GM19372 (cell line): ENCODE measurements around the gene DPH2.

ENCODE experiments used
- ATAC-seq: cut with Tn5 transposase; IDR thresholded peaks from one replicate; pipeline ENCODE4 v1.9.1; 2021; ENCODE audit warnings: mild to moderate bottlenecking, low read depth, moderate library complexity; ENCODE audit not compliant: unreplicated experiment

DPH2 gene

DNA sequence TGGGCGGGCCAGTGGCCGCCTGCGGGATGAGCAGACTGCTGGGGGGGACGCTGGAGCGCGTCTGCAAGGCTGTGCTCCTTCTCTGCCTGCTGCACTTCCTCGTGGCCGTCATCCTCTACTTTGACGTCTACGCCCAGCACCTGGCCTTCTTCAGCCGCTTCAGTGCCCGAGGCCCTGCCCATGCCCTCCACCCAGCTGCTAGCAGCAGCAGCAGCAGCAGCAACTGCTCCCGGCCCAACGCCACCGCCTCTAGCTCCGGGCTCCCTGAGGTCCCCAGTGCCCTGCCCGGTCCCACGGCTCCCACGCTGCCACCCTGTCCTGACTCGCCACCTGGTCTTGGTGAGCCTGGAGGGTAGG is 11.3 kb downstream of the DPH2 start:
- no peak for ATAC-seq

DNA sequence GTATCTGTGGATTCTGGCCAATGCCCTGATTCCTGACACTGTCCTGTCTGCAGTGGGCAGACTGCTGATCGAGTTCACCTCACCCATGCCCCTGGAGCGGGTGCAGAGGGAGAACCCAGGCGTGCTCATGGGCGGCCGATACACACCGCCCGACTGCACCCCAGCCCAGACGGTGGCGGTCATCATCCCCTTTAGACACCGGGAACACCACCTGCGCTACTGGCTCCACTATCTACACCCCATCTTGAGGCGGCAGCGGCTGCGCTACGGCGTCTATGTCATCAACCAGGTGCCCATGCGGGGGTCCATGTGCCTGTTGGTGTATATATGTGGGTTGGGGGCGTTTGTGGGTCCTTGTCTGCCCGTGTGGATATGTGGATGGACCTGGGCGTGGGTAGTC is 11.8 kb downstream of the DPH2 start:
- ATAC-seq = no peak

DNA sequence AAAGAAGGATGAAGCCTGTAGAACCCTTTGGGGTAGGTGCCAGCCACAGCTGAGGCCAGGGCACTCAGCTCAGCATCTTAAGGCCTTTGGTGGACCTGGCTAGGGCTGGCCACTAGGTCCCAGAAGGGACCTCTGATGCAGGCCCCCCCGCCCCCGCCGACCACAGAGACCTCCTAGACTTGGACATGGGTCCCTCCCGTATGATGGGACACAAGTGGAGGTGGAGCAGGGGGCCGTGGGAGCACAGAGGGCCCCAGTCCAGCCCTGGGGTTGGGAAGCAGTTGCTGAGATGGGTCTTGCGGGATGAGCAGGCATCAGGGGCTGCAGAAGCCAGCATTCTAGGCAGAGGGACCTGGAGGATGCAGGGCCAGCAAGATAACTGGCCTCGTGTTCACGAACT is 12.4 kb downstream of the DPH2 start:
- no peak for ATAC-seq

DNA sequence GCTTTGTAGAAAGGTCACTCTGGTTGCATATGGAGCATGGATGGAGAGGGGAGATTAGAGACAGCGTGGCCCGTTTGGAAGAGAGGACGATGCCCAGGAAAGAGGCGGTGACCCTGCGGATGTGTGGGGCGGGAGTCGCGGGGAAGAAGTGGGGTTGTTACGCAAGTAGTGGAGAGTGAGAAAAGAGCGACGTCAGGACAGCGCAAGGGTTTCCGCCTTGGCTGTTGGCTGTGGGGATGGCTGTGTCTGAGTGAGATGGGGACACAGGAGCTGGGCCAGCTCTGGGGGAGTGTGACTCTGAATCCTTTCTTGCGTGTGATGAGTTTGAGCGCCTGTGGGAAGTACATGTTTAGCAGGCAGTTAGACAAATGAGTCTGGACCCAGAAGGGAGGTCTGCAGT is 13.0 kb downstream of the DPH2 start:
- ATAC-seq = no peak

DNA sequence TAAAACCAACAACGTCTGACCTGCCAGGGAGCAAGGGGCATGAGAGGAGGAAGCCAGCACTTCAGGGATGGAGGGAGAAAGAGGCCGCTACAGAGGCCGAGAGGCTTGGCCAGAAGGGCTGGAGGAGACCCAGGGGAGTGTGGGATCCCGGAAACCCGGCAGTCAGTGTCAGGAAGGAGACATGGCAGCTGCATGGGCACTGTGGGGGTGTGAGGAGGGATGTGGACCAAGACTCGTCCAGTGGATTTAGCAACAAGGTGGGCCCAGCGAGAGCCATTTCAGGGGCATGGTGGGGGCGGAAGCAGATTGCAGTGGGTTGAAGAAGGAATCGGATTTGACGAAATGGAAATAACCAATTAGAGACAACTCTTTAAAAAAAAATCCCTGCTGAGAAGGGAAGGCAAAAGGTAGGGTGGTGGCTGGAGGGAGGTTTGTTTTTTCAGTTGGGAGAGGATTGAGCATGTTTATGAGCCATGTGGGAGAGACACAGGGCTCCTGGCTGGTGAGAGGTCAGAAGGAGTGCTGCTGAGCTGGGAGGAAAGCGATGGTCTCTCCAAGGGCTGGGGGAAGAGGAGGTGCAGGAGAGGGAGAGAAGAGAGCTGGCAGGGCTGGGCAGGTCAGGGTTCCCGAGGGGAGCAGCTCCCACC is 13.6 kb downstream of the DPH2 start:
- no peak for ATAC-seq

DNA sequence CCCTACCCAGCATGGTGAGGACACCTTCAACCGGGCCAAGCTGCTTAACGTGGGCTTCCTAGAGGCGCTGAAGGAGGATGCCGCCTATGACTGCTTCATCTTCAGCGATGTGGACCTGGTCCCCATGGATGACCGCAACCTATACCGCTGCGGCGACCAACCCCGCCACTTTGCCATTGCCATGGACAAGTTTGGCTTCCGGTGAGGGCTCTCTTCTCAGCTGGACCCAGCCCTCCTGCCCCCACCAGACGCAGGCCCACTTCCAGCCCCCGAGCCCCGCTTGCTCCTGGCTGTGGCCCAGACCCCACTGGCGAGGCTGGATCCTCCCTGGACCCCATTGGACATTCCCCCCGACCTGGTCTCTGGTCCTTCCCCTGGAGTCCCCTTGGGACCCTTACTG is 15.0 kb downstream of the DPH2 start:
- ATAC-seq = no peak

DNA sequence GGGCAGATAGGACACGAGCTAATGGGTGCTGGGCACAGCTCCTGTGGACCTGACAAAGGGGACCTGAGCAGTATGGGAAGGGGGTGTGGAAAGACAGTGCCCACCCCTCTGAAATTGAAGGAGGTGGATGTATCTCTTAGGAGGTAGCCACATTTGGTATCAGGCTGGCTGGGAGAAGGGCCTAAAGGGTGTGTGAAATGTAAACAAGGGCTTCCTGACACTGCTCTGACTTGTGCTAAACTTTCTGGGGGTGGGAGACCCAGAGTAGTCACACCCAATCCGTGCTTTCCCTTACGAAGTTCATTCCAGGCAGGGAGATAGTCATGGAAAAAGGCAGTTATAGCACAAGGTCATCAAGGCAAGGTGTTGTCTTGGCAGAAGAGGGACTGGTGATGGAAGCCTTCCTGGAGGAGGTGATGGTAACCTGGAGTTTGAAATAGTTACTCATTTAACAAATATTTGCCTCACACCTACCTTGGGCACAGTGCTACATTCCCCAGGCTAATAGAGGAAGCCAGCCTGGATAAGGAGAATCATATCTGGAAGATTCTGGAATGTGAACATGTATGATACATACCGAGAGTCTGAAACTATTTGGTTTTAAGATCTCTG is 16.3 kb downstream of the DPH2 start:
- no peak for ATAC-seq

DNA sequence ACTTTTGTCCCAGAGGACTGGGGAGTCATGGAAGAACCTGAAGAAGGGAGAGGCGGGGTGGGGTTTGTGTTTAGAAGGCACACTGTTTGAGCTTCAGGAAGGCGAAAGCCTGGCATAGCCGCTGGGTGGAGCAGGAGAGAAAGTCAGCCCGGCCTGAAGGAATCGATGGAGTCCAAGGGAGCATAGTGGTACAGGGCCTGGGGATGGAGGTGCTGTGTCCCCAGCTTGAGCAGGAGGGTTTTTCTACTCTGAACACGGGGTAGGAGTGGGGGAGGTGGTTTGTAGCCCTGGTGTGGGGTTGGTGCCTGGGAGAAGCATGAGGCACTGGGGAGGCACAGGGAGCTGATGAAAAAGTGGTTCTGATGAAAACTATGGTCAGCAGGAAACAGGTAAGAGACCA is 16.9 kb downstream of the DPH2 start:
- no peak for ATAC-seq

DNA sequence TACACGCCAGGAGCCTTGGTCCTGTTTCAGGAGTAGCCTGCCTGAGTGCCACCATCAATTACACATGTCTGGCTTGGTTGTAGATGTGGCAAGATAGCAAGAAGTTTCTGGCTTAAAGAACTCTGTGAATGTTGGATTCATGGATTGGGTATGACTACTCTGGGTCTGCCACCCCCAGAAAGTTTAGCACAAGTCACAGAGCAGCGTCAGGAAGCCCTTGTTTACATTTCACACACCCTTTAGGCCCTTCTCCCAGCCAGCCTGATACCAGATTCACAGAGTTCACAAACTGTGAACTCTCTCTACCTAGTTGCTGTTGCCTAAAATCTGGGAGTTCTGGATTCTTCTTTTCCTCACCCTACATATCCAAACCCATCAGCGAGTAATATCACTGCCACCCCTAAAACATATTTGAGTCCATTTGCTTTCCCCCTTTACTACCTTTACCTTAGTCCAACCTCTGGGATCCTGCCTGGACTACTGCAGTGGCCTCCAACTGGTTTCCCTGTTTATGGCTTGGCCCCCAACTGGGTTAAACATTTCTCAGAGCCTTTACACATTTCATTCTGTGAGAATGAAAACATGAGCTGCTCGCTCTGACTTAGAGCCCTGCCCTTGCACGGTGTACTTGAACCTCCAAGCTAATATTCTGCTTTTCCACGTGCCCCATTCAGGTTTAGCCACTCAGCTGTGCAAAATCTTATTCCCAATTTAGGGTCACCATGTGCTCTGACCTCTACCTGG is 17.5 kb downstream of the DPH2 start:
- no peak for ATAC-seq

DNA sequence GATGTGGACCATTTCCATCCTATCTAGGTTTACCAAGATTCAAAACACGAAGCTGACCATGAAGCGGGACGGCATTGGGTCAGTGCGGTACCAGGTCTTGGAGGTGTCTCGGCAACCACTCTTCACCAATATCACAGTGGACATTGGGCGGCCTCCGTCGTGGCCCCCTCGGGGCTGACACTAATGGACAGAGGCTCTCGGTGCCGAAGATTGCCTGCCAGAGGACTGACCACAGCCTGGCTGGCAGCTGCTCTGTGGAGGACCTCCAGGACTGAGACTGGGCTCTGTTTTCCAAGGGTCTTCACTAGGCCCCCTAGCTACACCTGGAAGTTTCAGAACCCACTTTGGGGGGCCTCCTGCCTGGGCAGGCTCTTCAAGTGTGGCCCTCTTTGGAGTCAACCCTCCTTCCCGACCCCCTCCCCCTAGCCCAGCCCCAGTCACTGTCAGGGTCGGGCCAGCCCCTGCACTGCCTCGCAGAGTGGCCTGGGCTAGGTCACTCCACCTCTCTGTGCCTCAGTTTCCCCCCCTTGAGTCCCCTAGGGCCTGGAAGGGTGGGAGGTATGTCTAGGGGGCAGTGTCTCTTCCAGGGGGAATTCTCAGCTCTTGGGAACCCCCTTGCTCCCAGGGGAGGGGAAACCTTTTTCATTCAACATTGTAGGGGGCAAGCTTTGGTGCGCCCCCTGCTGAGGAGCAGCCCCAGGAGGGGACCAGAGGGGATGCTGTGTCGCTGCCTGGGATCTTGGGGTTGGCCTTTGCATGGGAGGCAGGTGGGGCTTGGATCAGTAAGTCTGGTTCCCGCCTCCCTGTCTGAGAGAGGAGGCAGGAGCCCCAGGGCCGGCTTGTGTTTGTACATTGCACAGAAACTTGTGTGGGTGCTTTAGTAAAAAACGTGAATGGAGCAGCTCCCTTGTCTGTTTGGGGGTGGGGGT is 20.7 kb downstream of the DPH2 start:
- ATAC-seq = no peak

DNA sequence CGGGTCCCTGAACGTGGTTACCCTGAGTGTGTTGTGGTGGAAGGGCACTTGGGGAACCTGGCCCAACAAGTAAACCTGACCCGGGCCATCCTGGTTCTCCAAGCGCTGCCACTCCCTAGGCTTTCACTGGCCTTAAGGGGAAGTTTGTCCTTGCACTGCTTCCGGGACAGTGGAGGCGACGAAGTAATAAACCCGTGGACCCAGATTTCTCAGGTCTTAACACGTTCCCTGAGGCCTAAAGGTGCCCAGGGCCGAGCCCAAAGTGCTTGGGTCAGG is 21.3 kb downstream of the DPH2 start:
- ATAC-seq = no peak

DNA sequence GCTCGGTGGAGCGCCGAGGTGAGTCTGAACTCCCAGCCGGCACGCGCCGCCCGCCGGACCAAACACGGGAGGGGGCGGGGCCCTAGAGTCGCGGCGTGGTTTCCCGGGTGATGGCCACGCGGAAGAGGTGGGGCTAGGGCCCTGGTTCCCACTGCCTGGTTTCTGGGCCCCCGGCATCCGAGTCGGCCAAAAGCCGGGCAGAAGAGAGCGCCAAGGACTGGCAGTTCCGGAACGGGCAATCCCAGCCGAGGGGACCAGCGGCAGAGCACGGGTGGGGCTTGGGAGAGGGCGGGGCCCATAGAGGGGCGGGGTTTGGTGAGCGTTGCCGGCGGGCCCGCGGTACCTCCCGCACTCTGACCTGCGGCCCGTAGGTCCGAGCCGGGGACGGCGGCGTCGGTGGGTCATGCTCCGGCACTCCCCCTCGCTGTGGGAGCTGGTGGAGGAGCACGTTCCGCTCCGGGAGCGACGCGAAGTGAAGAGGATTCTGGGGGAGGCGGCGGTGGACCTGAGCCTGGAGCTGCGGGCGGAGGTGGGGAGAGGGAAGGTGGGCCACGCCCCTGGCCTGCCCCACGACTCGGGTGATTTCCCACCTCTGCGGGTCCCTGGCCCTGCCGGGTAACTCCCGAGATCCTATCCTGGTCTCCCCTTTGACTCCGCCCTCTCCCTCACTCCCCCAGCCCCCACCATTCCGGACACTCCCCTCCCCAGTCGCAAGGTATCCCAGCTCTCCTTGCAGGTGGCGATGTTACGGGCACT is 21.8 kb downstream of the DPH2 start, which contains the start of gene CCDC24:
TSS of gene CCDC24 (plus strand) at position 124 of the 756 bp plus-strand sequence. CDS start at position 404, 280 bp downstream.
- ATAC-seq = peak; percentile 77

DNA sequence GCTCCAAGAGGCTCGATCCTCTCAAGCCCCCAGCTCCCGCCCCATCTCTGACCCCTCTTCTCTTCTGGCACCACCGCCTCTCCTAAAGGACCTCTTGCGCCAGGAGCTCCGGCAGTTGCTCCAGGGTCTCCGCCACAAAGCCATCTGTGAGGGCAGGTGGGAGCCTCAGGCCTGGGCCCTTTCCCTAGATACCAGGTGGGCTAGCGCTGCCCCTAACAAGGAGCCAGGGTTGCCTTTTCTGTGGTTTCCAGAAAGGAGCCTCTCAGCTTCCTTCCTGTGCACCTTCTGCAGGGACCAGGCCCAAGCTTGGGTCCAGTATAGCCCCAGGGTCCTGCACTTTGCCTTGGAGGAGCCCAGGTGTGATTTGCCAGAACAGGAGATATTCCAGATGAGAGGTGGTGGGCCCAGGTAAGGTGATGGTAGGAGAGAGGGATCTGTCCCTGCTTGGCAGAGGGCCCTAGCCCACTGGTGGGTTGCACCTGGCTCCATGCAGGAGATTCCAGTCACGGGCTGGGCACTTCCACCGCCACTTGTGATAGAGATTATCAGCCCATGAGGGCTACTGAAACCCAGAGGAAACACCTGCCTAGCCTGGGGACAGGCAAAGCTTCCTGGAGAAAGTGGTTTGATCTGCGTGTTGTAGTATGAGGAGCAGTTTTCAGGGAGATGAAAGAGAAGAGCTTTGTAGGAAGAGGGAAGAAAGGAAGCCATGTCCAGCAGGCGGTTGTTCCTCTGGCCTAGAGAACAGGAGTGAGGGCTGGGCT is 22.6 kb downstream of the DPH2 start:
- no peak for ATAC-seq

DNA sequence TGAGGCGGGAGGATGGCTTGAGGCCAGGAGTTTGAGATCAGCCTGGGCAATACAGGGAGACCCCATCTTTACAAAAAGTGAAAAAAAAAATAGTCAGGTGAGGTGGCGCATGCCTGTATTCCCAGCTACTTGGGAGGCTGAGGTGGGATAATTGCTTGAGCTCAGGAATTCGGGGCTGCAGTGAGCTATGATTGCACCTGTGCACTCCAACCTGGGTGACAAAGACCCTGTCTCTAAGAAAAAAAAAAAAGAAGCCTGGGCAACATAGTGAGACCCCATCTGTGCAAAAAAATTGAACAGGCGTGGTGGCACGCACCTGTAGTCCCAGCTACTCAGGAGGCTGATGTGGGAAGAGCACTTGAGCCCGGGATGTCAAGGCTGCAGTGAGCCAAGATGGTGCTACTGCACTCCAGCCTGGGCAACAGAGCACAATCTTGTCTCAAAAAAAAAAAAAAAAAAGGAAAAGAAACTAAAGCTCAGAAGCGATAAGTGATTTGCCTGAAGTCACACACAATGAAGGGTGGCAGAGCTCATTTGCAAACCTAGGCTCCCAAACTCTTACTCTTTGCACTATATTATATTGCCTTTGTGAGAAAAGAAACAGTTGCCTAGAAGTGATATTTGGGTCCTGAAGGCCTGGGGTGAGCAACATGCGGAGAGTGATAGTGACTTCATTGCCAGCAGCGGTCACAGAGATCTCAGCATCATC is 23.6 kb downstream of the DPH2 start:
- ATAC-seq = no peak

DNA sequence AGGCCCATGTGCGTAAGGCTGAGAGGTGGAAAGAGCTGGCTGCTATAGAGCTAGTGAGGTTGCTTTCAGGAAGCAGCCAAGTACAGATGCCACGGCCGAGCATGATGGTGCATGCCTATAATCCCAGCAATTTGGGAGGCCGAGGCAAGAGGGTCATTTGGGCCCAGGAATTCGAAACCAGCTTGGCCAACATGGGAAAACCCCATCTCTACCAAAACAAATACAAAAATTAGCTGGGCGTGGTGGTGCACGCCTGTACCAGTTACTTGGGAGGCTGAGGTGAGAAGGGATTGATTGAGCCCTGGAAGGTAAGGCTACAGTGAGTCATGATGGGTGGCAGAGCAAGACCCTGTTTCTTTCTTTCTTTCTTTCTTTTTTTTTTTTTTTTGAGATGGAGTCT is 24.3 kb downstream of the DPH2 start:
- ATAC-seq = no peak

DNA sequence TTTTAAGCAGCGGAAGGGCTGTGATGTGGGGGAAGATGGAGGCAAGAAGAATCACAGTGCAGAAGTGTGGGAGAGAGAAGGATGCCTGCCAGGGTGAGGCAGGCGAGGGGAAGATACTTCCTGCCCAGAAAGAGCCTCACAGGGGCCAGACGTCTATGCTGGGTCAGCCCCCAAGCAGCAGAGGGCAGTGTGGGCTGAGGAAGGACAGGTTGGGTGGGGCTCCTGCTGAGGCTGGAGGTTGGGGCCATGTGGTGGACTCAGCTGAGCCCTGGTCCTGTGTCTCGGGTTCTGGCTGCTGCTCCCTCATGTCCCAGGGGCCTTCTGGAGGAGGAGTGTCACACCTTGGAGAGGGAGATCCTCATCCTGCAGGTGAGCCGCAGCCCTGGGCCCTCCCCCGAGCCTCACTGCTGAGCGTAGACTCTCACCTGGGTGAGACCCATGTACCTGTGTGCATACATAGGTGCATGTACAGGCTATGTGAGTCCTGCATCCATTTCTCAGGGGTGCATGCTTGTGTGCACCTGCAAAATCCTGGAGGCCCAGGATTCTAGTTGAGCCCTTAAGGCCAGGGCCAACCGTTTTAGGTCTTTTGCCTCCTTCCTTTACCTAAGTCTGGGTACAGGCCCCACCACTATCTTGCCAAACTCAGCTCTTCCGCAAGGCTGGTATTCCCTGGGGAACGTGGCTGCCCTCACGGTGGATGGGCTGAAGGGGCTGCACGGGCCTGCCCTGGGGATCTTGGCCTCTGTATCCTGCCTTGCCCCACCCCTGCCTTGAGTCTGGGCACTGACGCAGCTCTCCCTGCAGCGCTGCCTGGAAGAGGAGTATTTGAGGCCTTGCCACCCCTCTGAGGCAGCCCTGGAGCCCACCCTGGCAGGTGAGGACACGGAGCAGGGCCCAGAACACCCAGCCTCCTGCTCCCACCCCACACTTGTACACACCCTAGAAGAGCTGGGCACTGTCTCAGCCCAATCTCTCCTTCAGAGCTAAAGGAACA is 25.3 kb downstream of the DPH2 start:
- ATAC-seq = no peak

DNA sequence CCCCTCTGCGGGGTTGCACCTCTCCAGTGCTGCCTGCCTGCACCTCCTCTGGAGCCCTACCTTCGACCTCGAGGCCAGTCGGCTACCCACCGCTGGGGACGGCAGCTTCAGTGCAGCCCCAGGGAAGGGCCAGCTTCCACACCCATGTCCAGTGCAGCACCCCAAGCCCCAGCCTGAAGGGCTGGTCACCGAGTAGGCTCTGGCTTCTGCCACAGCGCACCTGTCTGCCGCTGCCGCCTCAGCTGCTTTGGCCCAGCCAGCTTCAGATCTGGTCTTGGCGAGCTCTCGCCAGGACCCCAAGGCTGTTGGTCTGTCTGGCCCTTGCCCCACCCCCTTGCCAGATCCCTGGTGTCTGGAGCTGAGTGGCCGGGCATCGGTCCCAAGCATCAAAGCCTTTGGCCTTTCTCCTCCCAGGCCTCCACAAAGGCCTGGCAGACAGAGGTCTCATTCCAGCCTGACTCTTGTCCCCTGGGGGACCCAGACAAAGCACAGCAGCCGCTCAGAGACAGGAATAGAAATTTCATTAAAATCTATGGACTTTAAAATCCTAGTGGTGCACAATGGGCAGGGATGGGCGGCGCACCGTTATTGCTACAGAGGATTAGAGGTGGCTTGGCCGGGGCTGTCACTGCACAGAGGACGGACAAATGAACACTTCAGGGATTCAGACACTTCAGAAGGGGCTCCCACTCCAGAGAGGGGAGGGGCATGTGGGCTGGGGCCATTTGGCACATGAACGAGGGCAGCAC is 26.3 kb downstream of the DPH2 start:
- no peak for ATAC-seq
